GM12872 (cell line): ENCODE results near the gene TSHZ2.

Source experiments
- TF ChIP-seq, protein P1 (sequence below): IDR thresholded peaks from 3 replicates; pipeline ENCODE4 v1.5.1; 2011; ENCODE audit warnings: low read depth, mild to moderate bottlenecking, low read length, moderate library complexity; ENCODE audit not compliant: insufficient read depth

The TSHZ2 gene

GRCh38 chr20:53077373-53078205 is 105.4 kb downstream of the TSHZ2 start:
- TF ChIP-seq, protein P1, sequence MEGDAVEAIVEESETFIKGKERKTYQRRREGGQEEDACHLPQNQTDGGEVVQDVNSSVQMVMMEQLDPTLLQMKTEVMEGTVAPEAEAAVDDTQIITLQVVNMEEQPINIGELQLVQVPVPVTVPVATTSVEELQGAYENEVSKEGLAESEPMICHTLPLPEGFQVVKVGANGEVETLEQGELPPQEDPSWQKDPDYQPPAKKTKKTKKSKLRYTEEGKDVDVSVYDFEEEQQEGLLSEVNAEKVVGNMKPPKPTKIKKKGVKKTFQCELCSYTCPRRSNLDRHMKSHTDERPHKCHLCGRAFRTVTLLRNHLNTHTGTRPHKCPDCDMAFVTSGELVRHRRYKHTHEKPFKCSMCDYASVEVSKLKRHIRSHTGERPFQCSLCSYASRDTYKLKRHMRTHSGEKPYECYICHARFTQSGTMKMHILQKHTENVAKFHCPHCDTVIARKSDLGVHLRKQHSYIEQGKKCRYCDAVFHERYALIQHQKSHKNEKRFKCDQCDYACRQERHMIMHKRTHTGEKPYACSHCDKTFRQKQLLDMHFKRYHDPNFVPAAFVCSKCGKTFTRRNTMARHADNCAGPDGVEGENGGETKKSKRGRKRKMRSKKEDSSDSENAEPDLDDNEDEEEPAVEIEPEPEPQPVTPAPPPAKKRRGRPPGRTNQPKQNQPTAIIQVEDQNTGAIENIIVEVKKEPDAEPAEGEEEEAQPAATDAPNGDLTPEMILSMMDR, result no peak

DNA sequence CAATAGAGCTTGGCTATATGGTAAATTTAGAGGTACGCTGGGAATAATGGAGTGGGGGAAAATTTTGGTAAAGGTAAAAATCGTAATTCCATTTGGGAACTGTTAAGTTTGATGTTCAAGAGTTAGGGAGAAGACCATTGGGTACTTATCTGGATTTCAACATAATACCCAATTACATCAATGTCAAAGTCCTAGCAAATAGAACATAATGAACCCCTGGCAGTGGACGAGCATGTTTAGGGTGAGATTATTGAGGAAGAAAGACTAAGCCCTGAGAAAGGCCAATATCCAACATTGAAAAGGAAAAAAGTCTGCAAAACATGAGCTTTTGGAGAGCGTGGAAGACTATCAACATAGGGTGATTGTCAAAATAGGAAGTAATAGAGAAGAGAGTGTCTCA is 106.6 kb downstream of the TSHZ2 start:
- TF ChIP-seq, protein P1, result no peak

DNA sequence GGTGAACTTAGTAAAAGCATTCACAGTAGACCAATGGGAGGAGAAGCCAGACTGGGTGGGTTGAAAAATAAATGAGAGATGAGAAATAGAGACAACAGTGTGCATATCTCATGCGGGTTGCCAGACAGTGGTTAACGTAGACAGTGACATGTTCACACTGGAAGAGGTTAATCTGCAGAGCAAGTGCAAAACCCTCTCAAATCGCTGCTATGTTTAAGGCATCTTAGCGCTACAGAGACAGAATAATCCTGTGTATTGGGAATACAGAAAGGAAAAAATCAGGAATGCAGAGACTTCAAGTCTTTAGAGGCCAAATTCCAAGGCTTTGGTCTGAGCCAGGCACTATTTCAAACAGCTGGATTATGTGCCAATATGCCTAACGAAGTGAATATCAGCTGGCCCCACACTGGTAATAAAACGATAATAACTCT is 107.1 kb downstream of the TSHZ2 start:
- TF ChIP-seq, protein P1, result no peak

DNA sequence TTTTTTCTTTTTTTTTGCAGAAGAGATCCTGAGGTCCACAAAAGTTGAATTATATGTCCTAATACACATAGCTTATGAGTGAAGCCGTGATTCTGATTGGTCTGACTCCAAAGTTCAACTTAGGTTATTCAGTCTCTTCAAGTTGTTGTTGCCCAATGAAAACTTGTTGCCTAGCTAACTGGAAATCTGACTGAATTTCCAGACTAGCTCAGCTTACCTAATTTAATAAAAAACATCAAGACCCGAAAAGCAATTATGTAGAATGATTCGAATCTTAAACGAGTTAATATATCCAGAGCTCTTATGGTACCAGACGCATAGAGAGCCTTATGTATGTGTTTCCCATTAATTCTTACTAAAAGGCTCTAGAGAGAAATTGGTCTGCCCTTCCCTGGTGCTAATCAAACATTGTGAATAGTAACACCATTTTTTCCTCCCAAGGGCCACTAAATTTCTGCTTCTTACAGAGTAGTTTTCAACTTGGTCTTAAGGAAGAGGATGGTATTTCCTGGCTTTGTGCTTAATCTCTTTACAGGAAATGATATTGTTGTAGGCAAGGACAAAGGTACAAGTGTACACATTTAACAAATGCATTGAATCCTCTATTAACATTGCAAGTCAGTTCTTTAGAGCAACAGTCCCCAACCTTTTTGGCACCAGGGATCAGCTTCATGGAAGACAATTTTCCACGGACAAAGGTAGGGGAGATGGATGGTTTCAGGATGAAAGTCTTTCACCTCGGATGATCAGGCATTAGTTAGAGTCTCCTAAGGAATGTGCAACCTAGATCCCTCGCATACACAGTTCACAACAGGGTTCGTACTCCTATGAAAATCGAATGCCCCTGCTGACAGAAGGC is 107.9 kb downstream of the TSHZ2 start:
- TF ChIP-seq, protein P1, result no peak

DNA sequence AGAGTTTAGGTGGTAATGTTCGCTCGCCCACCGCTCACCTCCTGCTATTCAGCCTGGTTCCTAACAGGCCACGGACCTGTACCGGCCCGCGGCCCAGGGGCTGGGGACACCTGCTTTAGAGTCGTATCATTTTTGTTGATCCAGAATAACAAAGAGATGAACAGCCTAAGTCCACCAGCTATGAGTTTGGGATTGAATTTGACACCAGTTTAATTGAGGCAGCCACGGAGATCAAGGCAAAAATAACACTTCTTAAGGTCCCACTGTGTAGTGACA is 108.5 kb downstream of the TSHZ2 start:
- TF ChIP-seq, protein P1, result no peak

- TF ChIP-seq, protein P1, result no peak
Observed at GRCh38 chr20:53080969-53081871, 109.1 kb downstream of the TSHZ2 start.
